Measurements from ENCODE around the gene INPP5A. TPM values are rescaled to one million over a fixed set of nuclear protein-coding genes. Genes with fewer than 3 reads are reported as not detected.

INPP5A gene
- total and polyA plus RNA-seq, 9 of the 15 experiments (the other 6 are each of a cell fraction or from before 2014, with no cell fraction given): 0.66 to 11.6 (median 7.7) TPM

- no peak for TF ChIP-seq MBD1 (CRISPR knock-in tag; IDR thresholded peaks at IDR 0.05)
- TF ChIP-seq ZNF165 (CRISPR knock-in tag; IDR thresholded peaks at IDR 0.05; ENCODE audit: borderline replicate concordance): no peak
- TF ChIP-seq YY1 (IDR thresholded peaks at IDR 0.05; ENCODE audit: borderline replicate concordance in 1 of 3, control insufficient read depth in 1 of 3, extremely low read depth in 1 of 3, insufficient read depth in 3 of 3, insufficient read length in 1 of 3, insufficient replicate concordance in 2 of 3, low read depth in 1 of 3, low read length in 2 of 3): no peak
- TF ChIP-seq FOXM1 (IDR thresholded peaks at IDR 0.05; ENCODE audit: low read depth): no peak
- no peak for TF ChIP-seq FOXM1 (CRISPR knock-in tag; IDR thresholded peaks at IDR 0.05; ENCODE audit: low read depth)
- no peak for TF ChIP-seq KDM5B (IDR thresholded peaks at IDR 0.05; ENCODE audit: insufficient replicate concordance, low read depth, low read length)
- no peak for TF ChIP-seq COPS2 (conservative IDR thresholded peaks at IDR 0.05)
- TF ChIP-seq GTF2F1 (IDR thresholded peaks at IDR 0.05; ENCODE audit: low read depth, low read length): no peak
These were observed 179.3 kb downstream of the INPP5A start (continued) for GRCh38 chr10:132716691-132717490.

All from K562 (cell line).